Kidney tubule cell (primary cell): ENCODE measurements around the gene LRRK1.
"Not testable (repeated sequence)": the region's sequence is repeated elsewhere in the genome, so short reads cannot be mapped to it uniquely, and the experiment has no call there.

Source experiments
- DNase-seq: peaks from one replicate; pipeline ENCODE4 v3.0.0-alpha.2; 2018; ENCODE audit warnings: low spot score

Gene LRRK1

GRCh38 chr15:101071651-101072050 is 152.5 kb downstream of the LRRK1 start:
- DNase-seq = no peak

- DNase-seq = not testable (repeated sequence)
These were observed 153.1 kb downstream of the LRRK1 start for GRCh38 chr15:101072235-101072634.

- DNase-seq = not testable (repeated sequence)
These were observed 158.9 kb downstream of the LRRK1 start for GRCh38 chr15:101077806-101078668.

DNA sequence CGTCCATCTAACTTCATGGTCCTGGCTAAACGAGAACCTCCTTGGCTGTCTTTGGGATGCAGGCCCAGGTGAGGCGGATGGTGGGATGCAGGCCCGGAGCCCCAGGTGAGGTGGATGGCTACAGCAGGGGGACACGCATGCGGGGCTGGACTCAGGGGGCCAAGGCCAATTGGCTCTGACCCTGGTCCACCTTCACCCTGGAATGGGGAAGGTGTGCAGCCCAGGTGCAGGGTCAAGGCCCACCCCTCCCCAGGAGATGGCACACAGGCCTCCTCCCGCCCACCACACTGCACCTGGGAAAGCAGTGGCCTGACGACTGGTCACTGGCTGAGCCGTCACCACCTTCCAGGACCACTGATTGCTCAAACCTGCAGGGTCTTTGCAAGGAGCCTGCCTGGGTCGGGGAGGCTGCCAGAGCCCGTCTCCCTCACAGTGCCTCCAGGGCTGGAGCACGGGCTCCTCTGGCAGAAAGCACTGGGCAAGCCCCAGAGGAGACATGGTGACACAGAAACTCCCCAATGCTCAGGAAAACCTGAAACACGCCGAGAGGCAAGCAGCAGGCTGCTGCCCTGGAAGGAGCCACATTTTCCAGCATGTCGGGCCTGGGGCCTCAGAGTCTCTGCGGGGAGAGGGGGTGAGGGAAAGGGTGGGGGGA is 159.6 kb downstream of the LRRK1 start:
- no peak for DNase-seq

GRCh38 chr15:101081900-101082299 is 162.7 kb downstream of the LRRK1 start:
- DNase-seq = no peak

- no peak for DNase-seq
These were observed 164.3 kb downstream of the LRRK1 start for GRCh38 chr15:101083336-101084045.

DNA sequence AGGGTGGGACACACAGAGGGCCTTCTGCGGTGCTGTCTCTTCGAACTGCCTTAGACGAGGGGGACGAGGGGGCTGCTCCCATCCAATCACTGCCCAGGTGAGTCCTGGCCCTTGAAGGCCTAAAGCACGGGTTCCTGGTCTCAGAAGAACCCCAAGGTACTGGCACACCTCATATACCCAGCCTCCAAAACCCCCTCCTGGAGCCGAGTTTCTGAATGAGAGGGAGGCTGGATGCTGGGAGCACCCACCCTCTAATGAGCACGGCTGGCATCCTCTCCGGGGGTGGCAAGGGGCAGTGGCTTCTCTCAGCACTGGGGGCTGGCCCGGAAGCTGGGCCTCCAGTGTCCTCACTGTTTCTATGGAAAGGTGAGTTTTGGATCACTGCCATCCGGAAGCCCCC is 165.6 kb downstream of the LRRK1 start:
- DNase-seq = no peak

- DNase-seq = no peak
These were observed 166.1 kb downstream of the LRRK1 start for GRCh38 chr15:101085311-101085700.

GRCh38 chr15:101086394-101087171 is 167.4 kb downstream of the LRRK1 start:
- no peak for DNase-seq

DNA sequence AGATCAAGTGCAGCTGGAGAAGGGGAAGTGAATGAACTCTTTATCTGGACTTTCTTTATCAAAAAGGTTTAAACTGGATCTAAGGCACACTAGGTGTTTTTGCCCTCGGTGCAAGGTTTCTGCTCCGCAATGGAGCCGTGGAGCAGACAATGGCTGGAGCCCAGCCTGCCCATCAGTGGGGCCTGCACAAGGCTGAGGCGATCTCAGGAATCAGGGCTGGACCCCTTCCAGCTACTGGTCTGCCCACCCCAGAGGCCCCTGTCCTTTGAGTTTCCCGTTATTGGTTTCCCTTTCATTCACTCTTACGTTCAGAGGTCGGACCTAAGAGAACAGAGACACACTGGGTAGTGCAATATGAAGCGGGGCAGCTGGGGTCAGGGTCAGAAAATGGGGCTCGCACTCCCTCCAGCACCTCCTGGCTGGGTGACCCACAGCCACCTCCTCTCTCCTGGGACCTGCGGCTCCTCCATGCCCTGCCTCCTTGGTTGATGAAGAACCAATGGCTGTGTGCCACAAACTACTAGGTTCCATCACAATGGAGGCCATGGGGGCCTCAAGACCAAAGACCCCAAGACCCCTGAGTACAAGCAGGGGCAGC is 168.1 kb downstream of the LRRK1 start:
- DNase-seq = no peak

DNA sequence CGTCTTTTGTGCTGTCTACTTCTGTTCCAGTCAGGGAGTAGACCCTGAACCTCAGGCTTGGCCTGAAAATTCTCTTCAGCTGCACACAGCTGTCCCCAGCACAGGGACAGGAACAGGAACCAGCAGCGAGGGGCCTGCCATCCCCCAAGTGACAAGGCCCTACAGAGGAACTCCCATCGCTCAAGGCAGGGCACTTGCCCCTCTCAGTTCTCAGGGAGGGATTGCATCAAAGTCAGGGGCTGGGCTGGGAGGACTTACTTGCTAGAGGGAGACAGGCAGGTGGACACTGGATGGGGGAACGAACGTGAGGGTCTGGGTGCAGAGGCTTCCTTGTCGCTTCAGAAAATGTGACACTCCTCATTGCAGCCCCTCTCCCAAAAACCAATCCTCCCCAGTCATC is 169.1 kb downstream of the LRRK1 start:
- no peak for DNase-seq

GRCh38 chr15:101088788-101089578 is 169.8 kb downstream of the LRRK1 start:
- DNase-seq = peak; percentile 63

DNA sequence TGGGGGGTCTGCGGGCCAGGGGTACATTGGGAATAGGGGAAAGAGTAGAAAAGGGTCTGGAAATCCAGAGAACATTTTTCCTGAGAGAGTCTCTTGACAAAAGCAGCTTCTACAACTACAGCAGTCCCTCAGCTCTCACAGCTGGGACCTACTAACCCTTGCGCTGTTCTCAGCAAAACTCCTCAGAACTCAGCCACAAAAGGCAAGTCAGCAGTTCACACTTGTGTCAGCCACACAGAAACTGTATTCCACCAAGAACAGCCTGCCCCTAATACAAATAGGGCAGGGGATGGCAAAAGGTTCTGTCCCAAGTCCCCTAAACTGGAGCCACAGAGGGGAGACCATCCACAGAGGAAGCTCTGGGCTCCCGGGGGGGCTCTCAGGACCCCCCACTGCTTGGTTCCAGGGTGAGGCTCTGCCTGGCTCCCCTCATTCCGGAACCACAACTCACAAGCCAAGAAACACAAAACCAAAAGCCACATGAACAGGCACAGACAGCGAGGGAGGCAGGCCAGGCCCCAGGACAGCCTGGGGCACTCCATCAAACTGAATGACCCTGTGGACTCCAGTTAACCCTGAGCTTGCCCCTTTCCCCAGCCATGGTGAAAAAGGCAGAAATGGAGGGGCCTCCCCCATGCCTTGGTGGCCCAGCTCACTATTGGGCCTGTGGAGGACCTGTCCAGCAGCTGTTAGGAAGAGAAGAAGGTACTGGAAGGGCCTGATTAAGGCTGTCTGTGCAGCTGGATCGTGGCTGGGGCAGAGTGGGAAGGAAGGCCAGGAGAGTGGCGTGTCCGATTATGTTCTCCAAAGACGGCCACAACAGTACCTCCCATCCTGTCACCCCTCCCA is 170.6 kb downstream of the LRRK1 start:
- no peak for DNase-seq

- DNase-seq = no peak
These were observed 171.3 kb downstream of the LRRK1 start for GRCh38 chr15:101090428-101090790.

DNA sequence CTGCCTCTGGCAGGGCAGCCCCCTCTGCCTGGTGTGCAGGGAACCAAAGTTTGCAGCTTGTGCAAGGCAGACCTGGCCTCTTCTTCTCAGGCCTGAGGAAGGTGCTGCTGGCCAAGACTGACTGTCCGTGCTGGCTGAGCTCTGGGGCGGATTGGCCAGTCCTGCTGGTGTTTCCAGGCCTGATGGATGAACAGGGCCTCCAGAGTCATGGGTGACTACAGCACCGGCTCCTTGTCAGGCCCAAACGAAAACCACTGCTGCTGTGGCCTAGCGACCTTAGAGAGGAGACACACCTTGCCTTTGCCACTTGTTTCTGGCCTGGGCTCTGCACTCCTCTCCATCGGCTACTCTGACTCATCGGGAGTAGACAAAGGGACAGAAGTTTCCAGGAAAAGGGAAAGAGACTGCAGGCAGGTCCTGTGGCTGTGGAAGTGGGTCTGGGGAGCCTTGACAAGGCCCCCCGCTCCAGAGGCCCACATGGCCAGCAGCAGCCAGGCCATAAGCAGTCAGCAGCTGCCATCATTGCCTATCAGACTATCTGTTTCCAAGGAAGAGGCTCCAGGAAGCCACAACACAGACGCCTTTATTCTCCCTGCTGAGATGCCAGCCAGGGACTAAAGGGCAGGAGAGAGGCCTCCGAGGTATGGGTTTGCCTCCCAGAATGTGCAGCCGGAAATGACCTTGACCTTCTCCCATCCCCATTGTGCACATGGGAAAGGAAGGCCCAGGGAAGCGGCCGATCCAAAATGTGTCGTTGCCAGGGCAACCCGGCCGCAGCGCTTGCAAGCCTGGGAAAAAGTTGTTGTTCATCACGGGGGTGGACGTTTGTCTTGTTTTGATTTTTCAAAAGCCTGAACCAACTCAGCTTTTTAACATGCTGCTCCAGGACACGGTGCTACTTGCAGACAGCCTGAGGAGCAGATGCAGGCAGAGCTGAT is 172.2 kb downstream of the LRRK1 start:
- DNase-seq = peak; percentile 14

GRCh38 chr15:101092156-101092866 is 173.2 kb downstream of the LRRK1 start:
- no peak for DNase-seq

GRCh38 chr15:101092867-101093202 is 173.7 kb downstream of the LRRK1 start:
- no peak for DNase-seq

DNA sequence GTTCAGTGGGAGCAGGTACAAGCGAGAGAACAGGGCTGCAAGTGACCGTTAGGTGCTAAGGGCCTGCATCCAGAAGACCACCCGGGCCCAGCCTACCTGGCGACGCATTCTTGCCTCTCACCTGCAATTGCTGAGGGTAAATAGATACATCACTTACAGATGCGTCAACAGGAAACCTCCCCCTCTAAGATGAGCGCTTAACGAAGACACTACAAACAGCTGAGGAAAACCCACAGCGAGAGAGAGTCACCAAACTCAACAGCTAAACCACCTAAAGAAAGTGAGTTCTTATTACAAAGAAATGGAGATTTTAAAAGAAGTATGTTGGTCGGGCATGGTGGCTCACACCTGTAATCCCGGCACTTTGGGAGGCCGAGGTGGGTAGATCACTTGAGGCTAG is 174.8 kb downstream of the LRRK1 start:
- DNase-seq = no peak
